ENCODE results near the gene GUCD1. TPM values are rescaled to one million over a fixed set of nuclear protein-coding genes. Genes with fewer than 3 reads are reported as not detected.

GUCD1 gene
- total and polyA plus RNA-seq, 2 of the 13 experiments (the other 11 are each of a cell fraction or from before 2014, with no cell fraction given): 128 to 245 TPM

DNA sequence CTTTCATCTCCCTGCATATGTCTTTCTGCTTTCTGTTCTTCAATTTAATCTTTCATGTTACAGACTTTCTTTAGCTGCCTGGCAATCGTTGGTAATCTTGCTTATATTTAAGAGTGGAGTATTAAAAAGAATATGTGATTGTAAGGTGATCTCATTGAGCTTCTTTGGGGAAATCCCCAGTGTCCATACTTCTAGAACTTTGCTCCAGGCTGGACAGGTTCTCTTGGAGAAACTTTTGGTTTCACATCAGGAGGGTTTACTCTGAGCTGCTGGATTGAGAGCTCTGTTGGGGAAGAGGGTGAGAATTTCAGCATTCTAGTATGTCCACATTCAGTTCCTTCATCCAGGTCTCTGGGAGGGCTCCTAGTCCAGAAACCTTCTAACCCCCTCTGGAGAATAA is 21.8 kb upstream of the GUCD1 start:
- 38% methylated on average over 1 of the region's 1 CpG for WGBS (ENCODE audit: low lambda C conversion rate)
- peaks cover 12 to 26% of the 10 kb centered on the region in 2 experiments for H3K36me3 ChIP-seq (replicated peaks in 1 of 2; ENCODE audit: control insufficient read depth in 1 of 2, insufficient read depth in 2 of 2, low read length in 2 of 2)
- no peak for FAIRE-seq
- BruUV-seq (replicated peaks): no TSS peak
- no peaks in the 10 kb centered on the region for H3K79me2 ChIP-seq (ENCODE audit: insufficient read depth, low read length)
- intact Hi-C loops (cut with micrococcal nuclease; ENCODE audit: unreplicated experiment): no loop called here
- H3K27ac ChIP-seq (ENCODE audit: extremely low read length, insufficient read depth, low read length): peak overlapping the region; percentile 97
- H2AFZ ChIP-seq (ENCODE audit: low read length): no peak overlapping the region
- DNase-seq (ENCODE audit: low spot score): no peak
- no peak overlapping the region for H3K4me3 ChIP-seq (replicated peaks in 1 of 3; ENCODE audit: insufficient read depth in 1 of 3, low read depth in 2 of 3, low read length in 3 of 3)
- peaks cover 76% of the 10 kb centered on the region for H3K4me1 ChIP-seq (ENCODE audit: insufficient read depth, low read length)
- ATAC-seq: no peak
- CTCF ChIA-PET (ENCODE audit: low intra/inter-chr PET ratio, low total read pairs): no interaction called here
- H3K9ac ChIP-seq (ENCODE audit: insufficient read depth, low read depth, low read length): peak overlapping the region; percentile 47; the same call in 1 of the 2 replicates
- TF ChIP-seq PHF20 (CRISPR knock-in tag; IDR thresholded peaks at IDR 0.05) (no peak), ESRRA (CRISPR knock-in tag; IDR thresholded peaks at IDR 0.05; ENCODE audit: low read depth) (no peak), ZNF598 (CRISPR knock-in tag; IDR thresholded peaks at IDR 0.05; ENCODE audit: borderline replicate concordance) (no peak), BRD4 (CRISPR knock-in tag; IDR thresholded peaks at IDR 0.05) (no peak)
- H4K20me1 ChIP-seq (ENCODE audit: insufficient read depth, low read length): no peaks in the 10 kb centered on the region
- POLR2A ChIA-PET: interaction anchor here (1.0 to 6.5 kb wide), 7 partner anchors 9 to 27 kb away, joined by 4 to 138 read pairs (median 27); partner anchors contain the start of genes GUCD1, LRRC75B and SNRPD3
- no peaks in the 10 kb centered on the region for H3K9me3 ChIP-seq (ENCODE audit: low read length)
- H3K4me2 ChIP-seq (ENCODE audit: low read depth, low read length): no peak overlapping the region
- H3K27me3 ChIP-seq (ENCODE audit: control insufficient read depth in 1 of 2, insufficient read depth in 2 of 2, low read length in 2 of 2): no peaks in the 10 kb centered on the region
- in situ Hi-C loops (cut with HindIII; ENCODE audit: extremely low pct_ligation_motif_present, low pct_unique_long_range_greater_than_20kb): no loop called here

DNA sequence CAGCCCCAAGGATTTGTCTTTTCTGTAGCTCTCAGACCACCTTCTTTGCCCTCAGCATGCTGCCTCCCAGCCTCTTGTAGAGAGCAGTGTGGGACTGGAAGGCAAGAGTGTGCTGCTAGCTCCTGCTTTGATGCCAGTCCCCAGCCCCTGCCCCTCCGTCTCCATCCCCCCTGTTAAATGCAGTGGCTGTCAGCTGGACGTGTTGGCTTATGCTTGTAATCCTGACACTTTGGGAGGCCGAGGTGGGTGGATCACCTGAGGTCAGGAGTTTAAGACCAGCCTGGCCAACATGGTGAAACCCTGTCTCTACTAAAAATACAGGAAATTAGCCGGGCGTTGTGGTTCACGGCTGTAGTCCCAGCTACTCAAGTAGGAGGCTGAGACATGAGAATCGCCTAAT is 16.3 kb upstream of the GUCD1 start:
- in situ Hi-C loops (cut with HindIII; ENCODE audit: extremely low pct_ligation_motif_present, low pct_unique_long_range_greater_than_20kb): no loop called here
- H3K27me3 ChIP-seq (ENCODE audit: control insufficient read depth in 1 of 2, insufficient read depth in 2 of 2, low read length in 2 of 2): no peaks in the 10 kb centered on the region
- H4K20me1 ChIP-seq (ENCODE audit: insufficient read depth, low read length): 0 out of 2 replicates have a peak, but pooled peaks cover 3% of the 10 kb centered on the region
- H3K27ac ChIP-seq (ENCODE audit: extremely low read length, insufficient read depth, low read length): peak overlapping the region; percentile 78
- WGBS (ENCODE audit: low lambda C conversion rate): 84% methylated on average over 7 of the region's 7 CpGs
- CTCF ChIA-PET (ENCODE audit: low intra/inter-chr PET ratio, low total read pairs): no interaction called here
- H3K4me3 ChIP-seq (replicated peaks in 1 of 3; ENCODE audit: insufficient read depth in 1 of 3, low read depth in 2 of 3, low read length in 3 of 3): no peak overlapping the region
- no TSS peak for BruUV-seq (replicated peaks)
- peaks cover 36 to 64% of the 10 kb centered on the region in 2 experiments for H3K36me3 ChIP-seq (replicated peaks in 1 of 2; ENCODE audit: control insufficient read depth in 1 of 2, insufficient read depth in 2 of 2, low read length in 2 of 2)
- H3K4me1 ChIP-seq (ENCODE audit: insufficient read depth, low read length): peaks cover 64% of the 10 kb centered on the region
- TF ChIP-seq TARDBP (CRISPR knock-in tag; IDR thresholded peaks at IDR 0.05) (0 out of 2 replicates have a peak, but pooled peaks have one; percentile 25), PPARG (CRISPR knock-in tag; conservative IDR thresholded peaks at IDR 0.05) (no peak), RBM22 (optimal IDR thresholded peaks at IDR 0.05; ENCODE audit: low read length) (peak; percentile 36)
- no peak overlapping the region for H2AFZ ChIP-seq (ENCODE audit: low read length)
- H3K9me3 ChIP-seq (ENCODE audit: low read length): no peaks in the 10 kb centered on the region
- H3K79me2 ChIP-seq (ENCODE audit: insufficient read depth, low read length): peaks cover 19% of the 10 kb centered on the region
- FAIRE-seq: no peak
- intact Hi-C loops (cut with micrococcal nuclease; ENCODE audit: unreplicated experiment): no loop called here
- POLR2A ChIA-PET: interaction anchor here (1.1 to 7.9 kb wide), 7 partner anchors 8 to 60 kb away, joined by 3 to 75 read pairs (median 11); partner anchors contain the start of genes GUCD1, LRRC75B and SNRPD3
- ATAC-seq: peak; percentile 21; the same call in 2 of the 3 replicates
- no peak overlapping the region; the same call in 1 of the 2 replicates for H3K4me2 ChIP-seq (ENCODE audit: low read depth, low read length)
- H3K9ac ChIP-seq (ENCODE audit: insufficient read depth, low read depth, low read length): peak overlapping the region; percentile 18; the same call in 1 of the 2 replicates
- no peak for DNase-seq (ENCODE audit: low spot score)
